Measurements from ENCODE around the gene NDFIP1.

The NDFIP1 gene

GRCh38 chr5:142074006-142074405, 34.6 kb upstream of the NDFIP1 start:
- DNase-seq = no peak
- no peak overlapping the region for H3K4me2 ChIP-seq (ENCODE audit: insufficient read depth, low read length)
- no peak for ATAC-seq (ENCODE audit: insufficient read depth, low read depth)

GRCh38 chr5:142078221-142078620, 30.4 kb upstream of the NDFIP1 start:
- no peak for TF ChIP-seq CTCF (IDR thresholded peaks at IDR 0.05; ENCODE audit: borderline replicate concordance, extremely low read depth, low read length, poor library complexity, severe bottlenecking)
- no peak for TF ChIP-seq EZH2 (IDR thresholded peaks at IDR 0.05; ENCODE audit: borderline replicate concordance, low read depth, low read length, severe bottlenecking)
- Histone ChIP-seq H3K79me2 (ENCODE audit: insufficient read depth, low read length) (no peaks in the 10 kb centered on the region), H3K4me2 (ENCODE audit: insufficient read depth, low read length) (no peak overlapping the region), H3K27ac (ENCODE audit: low read length) (no peak overlapping the region), H2AFZ (ENCODE audit: low read depth, low read length) (no peak overlapping the region), H3K9me3 (ENCODE audit: insufficient read depth, low read length, severe bottlenecking) (no peaks in the 10 kb centered on the region), H3K4me1 (ENCODE audit: insufficient read depth, low read length) (no peaks in the 10 kb centered on the region), H4K20me1 (ENCODE audit: insufficient read depth, low read length) (no peaks in the 10 kb centered on the region), H3K27me3 (ENCODE audit: insufficient read depth, low read length, poor library complexity) (peaks cover 11% of the 10 kb centered on the region), H3K4me3 (ENCODE audit: low read depth in 1 of 2, low read length in 2 of 2) (no peak overlapping the region), H3K36me3 (ENCODE audit: insufficient read depth, low read length) (no peaks in the 10 kb centered on the region), H3K9ac (ENCODE audit: low read depth, low read length) (no peak overlapping the region)
- DNase-seq (no peak), ATAC-seq (ENCODE audit: insufficient read depth, low read depth) (no peak)

More at GRCh38 chr5:142074006-142074405, 34.6 kb upstream of the NDFIP1 start:
- Histone ChIP-seq H3K27me3 (ENCODE audit: insufficient read depth, low read length, poor library complexity) (peaks cover 5% of the 10 kb centered on the region), H3K79me2 (ENCODE audit: insufficient read depth, low read length) (no peaks in the 10 kb centered on the region), H3K4me3 (ENCODE audit: low read depth in 1 of 2, low read length in 2 of 2) (no peak overlapping the region), H3K4me1 (ENCODE audit: insufficient read depth, low read length) (no peaks in the 10 kb centered on the region), H3K27ac (ENCODE audit: low read length) (no peak overlapping the region), H3K9me3 (ENCODE audit: insufficient read depth, low read length, severe bottlenecking) (no peaks in the 10 kb centered on the region), H2AFZ (ENCODE audit: low read depth, low read length) (no peak overlapping the region), H4K20me1 (ENCODE audit: insufficient read depth, low read length) (no peaks in the 10 kb centered on the region), H3K9ac (ENCODE audit: low read depth, low read length) (no peak overlapping the region), H3K36me3 (ENCODE audit: insufficient read depth, low read length) (no peaks in the 10 kb centered on the region)
- TF ChIP-seq CTCF (IDR thresholded peaks at IDR 0.05; ENCODE audit: borderline replicate concordance, extremely low read depth, low read length, poor library complexity, severe bottlenecking) = no peak
- TF ChIP-seq EZH2 (IDR thresholded peaks at IDR 0.05; ENCODE audit: borderline replicate concordance, low read depth, low read length, severe bottlenecking) = no peak

- TF ChIP-seq EZH2 (IDR thresholded peaks at IDR 0.05; ENCODE audit: borderline replicate concordance, low read depth, low read length, severe bottlenecking) (no peak), CTCF (IDR thresholded peaks at IDR 0.05; ENCODE audit: borderline replicate concordance, extremely low read depth, low read length, poor library complexity, severe bottlenecking) (no peak)
- Histone ChIP-seq H3K36me3 (ENCODE audit: insufficient read depth, low read length) (no peaks in the 10 kb centered on the region), H3K27ac (ENCODE audit: low read length) (no peak overlapping the region), H3K4me2 (ENCODE audit: insufficient read depth, low read length) (no peak overlapping the region), H3K4me3 (ENCODE audit: low read depth in 1 of 2, low read length in 2 of 2) (no peak overlapping the region), H2AFZ (ENCODE audit: low read depth, low read length) (no peak overlapping the region), H3K79me2 (ENCODE audit: insufficient read depth, low read length) (no peaks in the 10 kb centered on the region), H3K9ac (ENCODE audit: low read depth, low read length) (no peak overlapping the region), H3K4me1 (ENCODE audit: insufficient read depth, low read length) (no peaks in the 10 kb centered on the region), H3K27me3 (ENCODE audit: insufficient read depth, low read length, poor library complexity) (peaks cover 11% of the 10 kb centered on the region), H3K9me3 (ENCODE audit: insufficient read depth, low read length, severe bottlenecking) (no peaks in the 10 kb centered on the region), H4K20me1 (ENCODE audit: insufficient read depth, low read length) (no peaks in the 10 kb centered on the region)
- ATAC-seq (ENCODE audit: insufficient read depth, low read depth) = no peak
- no peak for DNase-seq
Observed at GRCh38 chr5:142078706-142079105, 29.9 kb upstream of the NDFIP1 start.

GRCh38 chr5:142079306-142079721, 29.3 kb upstream of the NDFIP1 start:
- no peak for ATAC-seq (ENCODE audit: insufficient read depth, low read depth)
- Histone ChIP-seq H3K9ac (ENCODE audit: low read depth, low read length) (no peak overlapping the region), H3K4me2 (ENCODE audit: insufficient read depth, low read length) (no peak overlapping the region), H2AFZ (ENCODE audit: low read depth, low read length) (no peak overlapping the region), H3K9me3 (ENCODE audit: insufficient read depth, low read length, severe bottlenecking) (no peaks in the 10 kb centered on the region), H3K27me3 (ENCODE audit: insufficient read depth, low read length, poor library complexity) (peaks cover 11% of the 10 kb centered on the region), H3K36me3 (ENCODE audit: insufficient read depth, low read length) (no peaks in the 10 kb centered on the region), H4K20me1 (ENCODE audit: insufficient read depth, low read length) (no peaks in the 10 kb centered on the region), H3K4me1 (ENCODE audit: insufficient read depth, low read length) (no peaks in the 10 kb centered on the region), H3K79me2 (ENCODE audit: insufficient read depth, low read length) (no peaks in the 10 kb centered on the region), H3K27ac (ENCODE audit: low read length) (no peak overlapping the region), H3K4me3 (ENCODE audit: low read depth in 1 of 2, low read length in 2 of 2) (no peak overlapping the region)
- no peak for TF ChIP-seq EZH2 (IDR thresholded peaks at IDR 0.05; ENCODE audit: borderline replicate concordance, low read depth, low read length, severe bottlenecking)
- TF ChIP-seq CTCF (IDR thresholded peaks at IDR 0.05; ENCODE audit: borderline replicate concordance, extremely low read depth, low read length, poor library complexity, severe bottlenecking) = no peak
- no peak for DNase-seq
